ENCODE measurements around the gene HOXA4. TPM values are rescaled to one million over a fixed set of nuclear protein-coding genes. Genes with fewer than 3 reads are reported as not detected.

Gene HOXA4
- total and polyA plus RNA-seq, 10 donors: 2.1 to 10.8 (median 4.3) TPM

DNA sequence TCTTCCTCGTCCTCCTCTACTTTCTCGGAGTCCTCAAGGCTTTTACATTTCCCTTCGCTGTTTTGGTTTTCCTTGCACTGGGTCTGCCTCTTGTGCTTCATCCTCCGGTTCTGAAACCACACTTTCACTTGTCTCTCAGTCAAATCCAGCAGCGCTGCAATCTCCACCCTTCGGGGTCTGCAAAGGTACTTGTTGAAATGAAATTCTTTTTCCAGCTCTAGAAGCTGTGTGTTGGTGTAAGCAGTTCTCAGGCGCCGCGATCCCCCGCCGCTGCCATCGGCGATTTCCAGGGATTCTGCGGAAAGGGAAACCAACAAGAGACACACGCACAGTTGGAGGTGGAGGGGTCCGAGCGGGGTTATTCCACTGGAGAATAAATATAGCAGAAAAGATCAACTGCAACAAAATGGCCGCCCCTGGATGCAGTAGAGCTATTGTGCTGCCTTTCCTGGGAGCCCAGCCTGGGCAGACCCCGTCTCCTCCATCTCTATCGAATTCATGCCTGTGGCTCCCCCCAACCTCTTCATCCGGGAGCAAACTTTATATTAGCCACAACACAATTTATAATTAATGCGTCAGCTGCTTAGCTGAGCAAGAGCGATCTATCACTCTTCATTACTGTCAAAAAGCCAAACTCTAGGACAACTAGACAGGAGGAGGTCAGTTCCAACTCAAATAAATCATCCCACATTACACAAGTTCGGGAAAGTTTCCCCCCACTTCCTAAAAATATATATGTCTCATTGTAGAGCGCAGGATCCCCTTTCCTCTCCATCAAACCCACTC is 29.2 kb downstream of the HOXA4 start:
- H3K36me3 ChIP-seq: peaks cover 0 to 29% (median 0%) of the 10 kb centered on the region in 6 donors
- no peaks in the 10 kb centered on the region for H3K9me3 ChIP-seq
- WGBS, 5 donors: 64 to 85% (median 70%) methylated on average over 25 of the region's 25 CpGs
- DNase-seq: no peak
- TF ChIP-seq POLR2AphosphoS5 (IDR thresholded peaks at IDR 0.05): peak in 1 of 3 donors; percentile 56
- TF ChIP-seq, protein P1, sequence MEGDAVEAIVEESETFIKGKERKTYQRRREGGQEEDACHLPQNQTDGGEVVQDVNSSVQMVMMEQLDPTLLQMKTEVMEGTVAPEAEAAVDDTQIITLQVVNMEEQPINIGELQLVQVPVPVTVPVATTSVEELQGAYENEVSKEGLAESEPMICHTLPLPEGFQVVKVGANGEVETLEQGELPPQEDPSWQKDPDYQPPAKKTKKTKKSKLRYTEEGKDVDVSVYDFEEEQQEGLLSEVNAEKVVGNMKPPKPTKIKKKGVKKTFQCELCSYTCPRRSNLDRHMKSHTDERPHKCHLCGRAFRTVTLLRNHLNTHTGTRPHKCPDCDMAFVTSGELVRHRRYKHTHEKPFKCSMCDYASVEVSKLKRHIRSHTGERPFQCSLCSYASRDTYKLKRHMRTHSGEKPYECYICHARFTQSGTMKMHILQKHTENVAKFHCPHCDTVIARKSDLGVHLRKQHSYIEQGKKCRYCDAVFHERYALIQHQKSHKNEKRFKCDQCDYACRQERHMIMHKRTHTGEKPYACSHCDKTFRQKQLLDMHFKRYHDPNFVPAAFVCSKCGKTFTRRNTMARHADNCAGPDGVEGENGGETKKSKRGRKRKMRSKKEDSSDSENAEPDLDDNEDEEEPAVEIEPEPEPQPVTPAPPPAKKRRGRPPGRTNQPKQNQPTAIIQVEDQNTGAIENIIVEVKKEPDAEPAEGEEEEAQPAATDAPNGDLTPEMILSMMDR (IDR thresholded peaks at IDR 0.05 in 8 of 11, conservative IDR thresholded peaks at IDR 0.05 in 3 of 11): no peak
- H3K27me3 ChIP-seq (replicated peaks in 1 of 7): peaks cover 0 to 98% (median 19%) of the 10 kb centered on the region in 7 donors
- intact Hi-C loops (cut with DNase I; ENCODE audit: low total_unique reads): no loop called here
- peaks cover 19 to 97% (median 60%) of the 10 kb centered on the region in 6 donors for H3K4me1 ChIP-seq
- H3K4me3 ChIP-seq: peak overlapping the region in 7 of 8 donors; percentile 20 to 65 (median 29)
- peak overlapping the region; percentile 7 to 93 (median 78) for H3K27ac ChIP-seq

DNA sequence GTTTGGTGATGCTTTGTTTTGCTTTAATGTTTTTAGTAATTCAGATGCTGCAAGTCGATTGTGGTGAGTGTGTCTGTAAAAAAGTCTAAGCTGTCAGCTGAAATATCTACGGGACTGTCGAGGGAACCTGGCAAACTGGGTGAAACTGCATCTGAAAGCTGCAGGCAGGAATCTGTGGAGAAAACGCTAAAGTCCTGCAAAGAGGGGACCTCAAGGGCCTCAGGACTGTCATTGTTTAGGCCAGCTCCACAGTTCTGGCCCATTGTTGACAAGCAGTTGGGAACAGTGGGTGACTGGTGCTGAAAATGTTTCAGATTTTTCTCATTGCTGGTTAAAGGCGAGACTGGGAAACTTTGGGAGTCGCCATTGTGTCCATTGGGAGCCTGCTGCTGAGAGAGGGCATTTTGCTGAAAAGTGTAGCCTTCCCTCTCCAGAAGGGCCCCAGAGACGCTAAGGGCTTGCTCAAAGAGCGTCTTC is 29.8 kb downstream of the HOXA4 start:
- peak overlapping the region in 7 of 8 donors; percentile 73 to 93 (median 78) for H3K27ac ChIP-seq
- H3K9me3 ChIP-seq: no peaks in the 10 kb centered on the region
- peaks cover 0 to 29% (median 0%) of the 10 kb centered on the region in 6 donors for H3K36me3 ChIP-seq
- peaks cover 19 to 91% (median 56%) of the 10 kb centered on the region in 6 donors for H3K4me1 ChIP-seq
- intact Hi-C loops (cut with DNase I; ENCODE audit: low total_unique reads): no loop called here
- H3K27me3 ChIP-seq (replicated peaks in 1 of 7): peaks cover 0 to 98% (median 19%) of the 10 kb centered on the region in 7 donors
- H3K4me3 ChIP-seq: peak overlapping the region in 4 of 8 donors; percentile 23 to 65 (median 37)
- no peak for TF ChIP-seq POLR2AphosphoS5 (IDR thresholded peaks at IDR 0.05)
- no peak for TF ChIP-seq POLR2A (IDR thresholded peaks at IDR 0.05)
- TF ChIP-seq, protein P1 (IDR thresholded peaks at IDR 0.05 in 8 of 11, conservative IDR thresholded peaks at IDR 0.05 in 3 of 11): no peak
- DNase-seq: no peak
- WGBS, 5 donors: 68 to 86% (median 75%) methylated on average over 8 of the region's 8 CpGs

DNA sequence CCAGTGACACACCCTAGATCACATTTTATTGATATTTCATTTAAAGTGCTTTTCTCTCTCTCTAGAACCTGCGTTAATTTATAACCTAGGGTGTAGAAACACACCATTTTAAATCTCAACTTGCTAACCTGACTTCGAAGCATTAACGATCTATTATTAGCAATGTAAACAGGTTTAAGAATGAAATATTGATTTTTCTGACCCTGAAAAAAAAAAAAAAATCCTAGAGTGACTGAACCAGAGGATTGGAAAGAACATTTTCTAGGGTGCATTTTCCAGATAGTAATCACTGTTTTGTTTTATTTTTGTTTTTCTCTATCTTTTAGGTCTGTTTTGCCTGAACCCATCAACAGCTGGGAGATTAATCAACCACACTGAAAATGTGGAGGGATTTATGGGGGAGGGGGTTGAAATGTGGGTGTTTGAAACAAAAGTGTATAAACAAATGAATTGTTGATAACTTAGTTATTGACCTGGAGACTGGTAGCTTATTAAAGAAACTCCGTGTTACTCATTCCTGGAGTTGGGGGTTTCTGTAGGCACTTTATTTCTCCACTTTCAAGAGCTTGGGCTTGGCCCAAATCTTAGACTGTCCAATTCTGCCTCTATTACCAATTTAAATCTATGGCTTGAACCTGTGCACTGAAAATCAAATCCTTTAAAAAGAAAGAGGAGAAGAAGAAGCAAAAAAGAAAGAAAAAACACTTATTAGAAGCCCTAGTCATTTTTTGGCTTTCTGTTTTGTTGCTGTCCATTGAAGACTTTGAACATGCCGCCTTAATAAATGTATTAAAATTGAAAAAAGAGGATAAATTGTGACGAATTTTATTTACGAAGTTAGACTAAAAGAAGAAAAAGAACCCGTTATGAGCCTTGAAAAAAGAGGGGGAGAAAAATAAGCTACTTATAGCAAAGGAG is 30.8 kb downstream of the HOXA4 start:
- Histone ChIP-seq H3K27me3 (replicated peaks in 1 of 7) (peaks cover 0 to 98% (median 19%) of the 10 kb centered on the region in 7 donors), H3K27ac (peak overlapping the region in 6 of 8 donors; percentile 89 to 97 (median 94)), H3K4me3 (peak overlapping the region in 1 of 8 donors; percentile 97), H3K4me1 (peaks cover 21 to 91% (median 58%) of the 10 kb centered on the region in 6 donors), H3K36me3 (peaks cover 0 to 29% (median 0%) of the 10 kb centered on the region in 6 donors), H3K9me3 (no peaks in the 10 kb centered on the region)
- TF ChIP-seq POLR2A (IDR thresholded peaks at IDR 0.05) (no peak), POLR2AphosphoS5 (IDR thresholded peaks at IDR 0.05) (no peak)
- TF ChIP-seq, protein P1 (IDR thresholded peaks at IDR 0.05 in 8 of 11, conservative IDR thresholded peaks at IDR 0.05 in 3 of 11): no peak
- intact Hi-C loops (cut with DNase I; ENCODE audit: low total_unique reads): loop anchor here (10.0 kb wide), 1 partner anchor 245 kb away; no protein-coding TSS in a partner anchor
- no peak for DNase-seq
- WGBS, 5 donors: 80 to 88% (median 83%) methylated on average over 8 of the region's 8 CpGs

Data from spleen (tissue), 11 donors.